SHP77 treated with DMSO at 0.1 percent for 48 hours (cell line): ENCODE results near the gene ZNF618.

ENCODE experiments used
- DNase-seq: peaks from one replicate; lab custom pipeline; 2025; lab: John Stamatoyannopoulos, UW

Gene ZNF618

GRCh38 chr9:113912816-113913215 lies 36.7 kb downstream of the ZNF618 start:
- DNase-seq = no peak

GRCh38 chr9:113913426-113914195 lies 37.5 kb downstream of the ZNF618 start:
- no peak for DNase-seq

- no peak for DNase-seq
Measured at GRCh38 chr9:113914517-113914916, 38.4 kb downstream of the ZNF618 start.

- no peak for DNase-seq
Measured at GRCh38 chr9:113915817-113916434, 39.8 kb downstream of the ZNF618 start.

- no peak for DNase-seq
Measured at GRCh38 chr9:113916931-113917330, 40.8 kb downstream of the ZNF618 start.

- DNase-seq = no peak
Measured at GRCh38 chr9:113918697-113919350, 42.7 kb downstream of the ZNF618 start.

GRCh38 chr9:113919382-113919781 lies 43.3 kb downstream of the ZNF618 start:
- DNase-seq = no peak

- DNase-seq = no peak
Measured at GRCh38 chr9:113919871-113920270, 43.8 kb downstream of the ZNF618 start.

GRCh38 chr9:113920872-113921271 lies 44.8 kb downstream of the ZNF618 start:
- DNase-seq = no peak

- DNase-seq = no peak
Measured at GRCh38 chr9:113921396-113921925, 45.4 kb downstream of the ZNF618 start.

GRCh38 chr9:113922160-113922559 lies 46.1 kb downstream of the ZNF618 start:
- DNase-seq = no peak

GRCh38 chr9:113926211-113926610 lies 50.1 kb downstream of the ZNF618 start:
- DNase-seq = no peak

GRCh38 chr9:113927277-113927676 lies 51.2 kb downstream of the ZNF618 start:
- no peak for DNase-seq

GRCh38 chr9:113928269-113928668 lies 52.2 kb downstream of the ZNF618 start:
- DNase-seq = no peak

- no peak for DNase-seq
Measured at GRCh38 chr9:113929634-113930389, 53.7 kb downstream of the ZNF618 start.

- no peak for DNase-seq
Measured at GRCh38 chr9:113930390-113930783, 54.3 kb downstream of the ZNF618 start.

GRCh38 chr9:113931140-113931539 lies 55.0 kb downstream of the ZNF618 start:
- DNase-seq = no peak

- no peak for DNase-seq
Measured at GRCh38 chr9:113931777-113932176, 55.7 kb downstream of the ZNF618 start.

GRCh38 chr9:113932906-113933584 lies 56.9 kb downstream of the ZNF618 start:
- no peak for DNase-seq

GRCh38 chr9:113933671-113934070 lies 57.6 kb downstream of the ZNF618 start:
- DNase-seq = no peak

- DNase-seq = no peak
Measured at GRCh38 chr9:113934167-113934828, 58.2 kb downstream of the ZNF618 start.
